RPMI8226 (cell line): ENCODE data around the gene HRH3.

Source experiments
- DNase-seq: peaks from one replicate; pipeline ENCODE4 v3.0.0-alpha.2; 2015

The HRH3 gene

DNA sequence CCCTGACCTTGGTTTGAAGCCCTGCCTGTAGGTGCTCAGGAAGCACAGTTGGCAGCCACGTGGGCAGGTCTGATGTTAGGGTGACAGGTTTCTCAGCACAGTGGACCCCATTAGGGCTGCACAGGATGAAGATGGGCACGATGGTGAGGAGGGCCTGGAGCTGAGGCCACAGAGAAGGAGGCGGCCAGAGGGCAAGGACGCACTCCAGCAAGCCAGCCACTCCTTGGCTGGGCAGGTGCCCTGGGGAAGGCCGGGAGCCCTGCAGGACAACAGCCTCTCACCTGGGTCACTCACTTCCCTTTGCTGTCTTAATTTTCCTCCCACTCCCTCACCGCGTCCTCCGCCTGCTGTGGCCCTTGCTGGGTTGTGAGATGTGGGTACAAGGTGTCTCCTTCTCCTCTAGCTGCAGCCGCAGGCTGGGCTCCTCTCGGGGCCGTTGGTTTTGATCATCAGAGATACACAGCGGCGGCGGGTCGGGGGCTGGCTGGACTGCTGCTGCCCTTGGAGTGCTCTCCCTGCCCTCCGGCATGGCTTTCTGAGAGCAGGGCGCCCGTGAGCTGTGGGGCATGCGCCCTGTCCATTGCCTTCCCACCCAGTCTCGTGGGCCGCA lies 23.9 kb upstream of the HRH3 start:
- DNase-seq: no peak

DNA sequence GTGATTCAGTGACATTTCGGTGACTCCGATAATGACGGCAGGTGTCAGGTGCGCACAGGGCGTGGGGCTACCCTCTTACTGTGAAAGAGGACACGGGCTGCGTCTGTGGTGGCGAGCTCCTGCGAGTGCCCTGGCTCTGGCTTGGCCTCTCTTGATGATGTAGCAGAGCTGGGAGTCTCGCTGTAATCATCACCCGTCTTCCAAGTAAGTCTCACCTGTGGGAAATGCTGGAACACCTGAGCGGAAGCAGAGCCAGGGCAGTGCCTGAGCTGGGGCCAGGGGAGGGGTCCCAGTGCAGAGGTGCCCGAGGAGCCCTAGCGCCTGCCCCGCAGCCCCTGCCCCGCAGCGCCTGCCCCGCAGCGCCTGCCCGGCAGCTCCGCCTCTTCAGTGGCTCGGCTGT lies 23.0 kb upstream of the HRH3 start:
- DNase-seq: no peak

DNA sequence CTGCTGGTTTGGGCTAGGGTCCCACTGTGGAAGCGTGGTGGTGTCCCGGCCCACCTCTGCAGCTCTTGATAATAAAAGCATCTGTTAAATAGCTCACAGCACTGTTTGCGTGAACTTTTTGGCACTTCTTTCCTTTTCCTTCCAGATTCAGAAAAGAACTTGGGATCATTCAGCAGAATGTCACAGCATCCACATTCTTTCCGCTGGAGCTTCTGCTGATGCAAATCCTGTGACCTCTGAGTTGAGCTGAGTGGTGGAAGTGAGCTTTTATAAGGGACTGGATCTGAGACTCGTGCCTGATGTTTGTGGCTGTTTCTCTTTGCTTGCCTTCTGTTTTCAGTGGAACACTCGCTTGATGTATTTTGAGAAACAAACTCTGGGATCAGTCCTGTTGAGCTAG lies 22.1 kb upstream of the HRH3 start:
- no peak for DNase-seq

DNA sequence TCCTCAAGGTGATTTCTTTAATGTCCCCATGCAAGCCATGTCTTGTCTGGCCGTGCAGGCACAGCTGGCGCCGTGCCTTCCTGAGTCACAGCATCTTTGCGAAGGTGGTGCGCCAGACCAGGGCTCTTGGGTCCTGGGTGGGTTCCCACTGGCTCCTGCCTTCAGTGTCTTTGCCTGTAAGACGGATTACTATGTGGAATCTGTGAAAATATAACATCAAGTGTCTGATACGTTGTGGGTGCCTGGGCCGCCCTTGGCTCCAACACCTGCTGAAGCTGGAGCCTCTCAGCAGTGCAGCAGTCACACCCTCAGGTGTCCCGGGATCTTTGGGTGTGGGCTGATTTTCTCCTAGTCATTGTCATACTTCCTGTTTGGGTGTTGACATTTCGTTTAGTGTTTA lies 21.4 kb upstream of the HRH3 start:
- DNase-seq: no peak

DNA sequence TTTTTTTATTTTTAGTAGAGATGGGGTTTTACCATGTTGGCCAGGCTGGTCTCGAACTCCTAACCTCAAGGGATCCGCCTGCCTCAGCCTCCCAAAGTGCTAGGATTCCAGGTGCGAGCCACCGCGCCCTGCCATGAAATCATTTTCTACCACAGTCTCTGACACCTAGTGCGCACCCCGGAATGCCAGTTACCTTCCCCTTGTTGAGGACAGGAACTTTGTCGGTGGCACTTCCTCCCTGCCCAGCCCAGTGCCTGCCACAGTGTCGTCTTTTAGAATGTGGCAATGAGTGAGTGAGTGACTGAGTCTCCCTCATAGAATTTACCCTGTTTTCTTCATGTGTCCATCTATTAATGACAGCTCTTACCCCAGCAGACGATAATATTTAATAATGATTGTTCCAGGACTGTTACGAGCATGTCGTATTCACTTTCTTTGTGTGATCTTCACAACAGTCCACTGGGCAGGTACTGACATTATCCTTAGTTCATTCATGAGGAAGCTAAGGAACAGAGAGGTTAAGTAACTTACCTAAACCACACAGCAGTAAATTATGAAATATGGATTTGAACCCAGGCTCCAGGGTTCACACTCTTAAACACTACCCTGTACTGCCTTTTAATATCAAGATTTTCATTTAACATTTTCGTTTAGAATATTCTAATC lies 20.1 kb upstream of the HRH3 start:
- no peak for DNase-seq

DNA sequence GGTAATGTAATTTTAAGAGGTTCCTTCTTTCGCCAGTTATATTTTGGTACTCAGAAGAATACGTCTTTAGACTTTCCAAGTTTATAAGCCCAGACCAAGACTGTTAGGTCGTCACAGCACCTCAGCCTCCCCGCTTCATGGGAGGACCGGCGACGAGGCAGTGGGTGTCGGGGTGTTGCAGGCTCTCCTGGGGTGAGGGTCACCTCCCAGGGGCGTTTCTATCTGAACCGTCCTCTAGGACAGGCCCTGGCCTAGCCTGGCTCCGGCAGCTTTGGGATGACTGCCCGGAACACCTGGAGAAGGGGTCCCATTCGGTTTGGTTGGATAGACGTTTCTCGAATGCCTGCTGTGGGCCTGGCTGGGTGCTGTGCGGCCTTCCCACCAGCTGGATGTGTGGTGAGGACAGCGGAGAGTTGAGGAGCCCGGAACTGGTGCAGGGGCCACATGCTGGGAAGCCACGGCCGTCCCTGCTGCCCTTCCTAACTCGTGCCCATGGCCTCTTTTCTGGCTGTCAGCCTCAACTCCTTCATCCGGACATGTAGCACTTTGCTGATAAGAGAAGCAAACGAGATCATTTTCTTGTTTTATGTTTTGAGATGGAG lies 19.3 kb upstream of the HRH3 start:
- DNase-seq: no peak

DNA sequence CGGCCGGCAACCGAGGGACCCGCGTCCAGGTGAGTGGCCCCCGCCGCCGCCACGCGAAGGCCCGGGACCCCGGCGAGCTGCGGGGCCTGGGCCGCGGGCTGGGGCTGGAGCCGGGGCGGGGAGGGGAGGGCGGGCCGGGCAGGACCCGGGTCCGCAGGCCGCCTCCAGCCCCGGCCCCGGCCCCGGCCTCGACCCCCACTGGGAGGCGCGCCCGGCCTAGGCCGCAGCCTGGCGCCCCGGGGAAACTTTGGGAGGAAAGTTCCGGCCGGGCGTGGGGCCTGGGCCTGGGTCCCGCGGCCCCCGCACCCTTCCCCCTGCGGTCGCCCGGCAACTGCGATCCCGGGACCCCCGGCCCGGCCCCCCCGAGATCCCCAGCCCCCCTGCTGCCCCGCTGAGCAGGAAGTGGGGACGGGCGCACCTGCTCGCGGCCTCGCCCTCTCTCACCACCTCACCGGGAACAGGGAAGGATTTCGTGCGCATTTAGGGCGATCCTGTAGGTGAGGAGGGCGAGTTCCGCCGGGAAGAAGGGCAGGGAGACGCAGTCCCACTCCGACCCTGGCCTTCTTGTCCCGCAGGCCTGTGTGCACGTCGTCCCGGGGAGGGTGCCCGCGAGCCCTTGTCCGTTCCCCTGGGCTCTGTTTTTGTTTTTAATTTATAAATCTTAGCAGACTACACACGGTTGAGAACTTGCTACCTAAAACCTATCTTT lies 18.6 kb upstream of the HRH3 start:
- no peak for DNase-seq

DNA sequence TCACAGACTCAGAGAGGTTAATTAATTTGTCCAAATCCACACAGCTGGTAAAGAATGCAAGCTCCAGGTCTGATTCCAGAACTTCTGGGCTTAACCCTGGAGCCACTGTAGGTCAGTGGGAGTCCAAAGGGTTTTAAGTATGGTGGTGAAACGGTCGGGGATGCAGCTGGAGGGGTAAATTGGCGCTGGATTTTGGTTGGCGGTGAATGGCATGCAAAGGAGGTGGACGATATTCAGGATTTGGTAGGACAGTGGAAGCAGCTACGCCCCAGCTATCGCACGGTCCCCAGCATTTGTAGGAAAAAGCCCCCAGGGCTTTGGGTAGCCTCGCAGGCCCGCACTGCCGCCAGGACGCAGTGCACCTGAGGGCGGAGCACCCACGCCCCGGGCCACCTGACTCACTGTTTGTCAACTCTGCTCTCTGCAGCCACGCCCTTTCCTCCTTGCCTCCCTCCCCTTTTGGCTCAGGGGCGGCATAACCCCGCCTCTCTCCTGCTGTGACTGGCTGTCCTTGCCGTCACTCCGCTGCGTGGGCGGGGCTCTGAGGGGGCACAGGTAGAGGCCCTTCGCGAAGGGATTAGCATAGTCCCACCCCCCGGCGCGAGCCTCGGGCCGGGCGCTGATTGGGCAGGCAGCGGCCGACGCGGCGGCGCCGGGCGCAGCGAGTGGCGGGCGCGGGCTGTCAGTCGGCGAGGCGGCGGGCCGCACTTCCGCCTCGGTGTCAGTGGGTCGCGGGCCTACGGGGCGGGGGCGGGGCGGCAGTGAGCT lies 17.9 kb upstream of the HRH3 start, which contains the start of gene OSBPL2:
Gene OSBPL2 (plus strand): TSS at position 721 of the 768 bp plus-strand sequence. CDS start 17,664 bp downstream, outside the sequence.
- peak; percentile 98 for DNase-seq

DNA sequence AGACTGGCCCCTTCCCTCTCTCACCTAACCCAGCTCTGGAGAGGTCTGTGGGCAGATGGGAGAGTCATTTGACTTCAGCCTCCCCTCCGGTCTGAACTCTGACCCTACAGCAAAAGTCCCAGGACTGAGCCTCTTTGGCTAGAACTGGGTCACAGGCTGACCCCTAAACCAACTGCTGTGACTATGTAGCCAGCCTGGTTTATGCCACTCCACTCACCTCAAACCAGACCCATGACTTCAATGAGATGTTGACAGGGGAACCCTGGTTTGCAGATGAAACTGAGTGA lies 17.4 kb upstream of the HRH3 start:
- DNase-seq: no peak

DNA sequence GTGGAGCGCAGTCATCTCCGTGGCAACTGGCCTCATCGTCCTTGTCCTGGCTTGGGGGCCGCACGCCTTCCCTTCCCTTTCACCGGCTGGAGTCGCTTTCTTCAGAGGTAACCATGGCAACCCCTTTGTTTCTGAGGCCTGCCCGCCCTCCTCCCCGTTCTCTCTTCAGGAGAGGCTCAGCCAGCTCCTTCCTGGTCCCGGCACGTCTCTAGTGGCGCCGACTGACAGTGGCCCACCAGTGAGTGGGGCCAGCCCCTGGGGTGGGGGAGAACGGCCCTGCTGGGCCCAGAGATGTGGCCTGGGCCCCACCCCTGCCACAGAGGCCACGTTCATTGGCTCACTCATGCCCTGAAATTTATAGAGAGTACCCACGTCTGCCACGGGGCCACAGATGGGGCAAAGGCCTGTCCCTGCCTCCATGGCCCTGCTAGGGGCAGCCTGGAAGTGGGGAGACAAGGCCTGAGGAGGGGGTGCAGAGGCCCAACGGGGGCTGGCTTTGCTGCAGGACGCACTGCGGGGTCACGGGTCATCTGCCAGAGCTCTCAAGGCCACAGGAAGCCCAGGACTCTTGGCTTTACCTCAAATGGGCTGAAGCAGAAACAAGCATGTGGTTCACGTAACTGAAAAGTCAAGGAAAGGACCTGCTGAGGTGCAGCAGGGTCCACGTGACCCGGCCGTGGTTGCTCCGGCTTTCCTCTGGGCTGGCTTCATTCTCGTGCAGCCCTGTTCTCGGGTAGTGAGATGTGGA lies 16.9 kb upstream of the HRH3 start:
- no peak for DNase-seq

DNA sequence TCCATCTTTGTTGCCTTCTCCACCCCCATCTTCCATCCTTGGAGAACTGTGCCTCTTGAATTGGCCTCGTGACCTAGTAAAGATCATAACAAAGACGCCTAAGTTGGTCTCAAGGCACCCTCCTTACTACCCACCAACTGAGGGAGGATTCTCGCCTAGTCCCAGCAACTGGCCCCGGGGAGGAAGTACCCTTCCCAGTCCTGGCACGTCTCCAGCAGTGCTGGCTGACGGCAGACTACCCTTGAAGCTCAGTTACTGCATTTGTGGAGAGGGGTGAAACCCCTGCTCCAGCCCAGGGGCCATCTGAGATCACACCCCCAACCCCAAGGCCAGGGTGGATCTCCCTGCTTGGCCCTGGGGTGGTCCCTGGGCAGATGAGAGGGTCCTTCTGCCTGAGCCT lies 16.1 kb upstream of the HRH3 start:
- no peak for DNase-seq

DNA sequence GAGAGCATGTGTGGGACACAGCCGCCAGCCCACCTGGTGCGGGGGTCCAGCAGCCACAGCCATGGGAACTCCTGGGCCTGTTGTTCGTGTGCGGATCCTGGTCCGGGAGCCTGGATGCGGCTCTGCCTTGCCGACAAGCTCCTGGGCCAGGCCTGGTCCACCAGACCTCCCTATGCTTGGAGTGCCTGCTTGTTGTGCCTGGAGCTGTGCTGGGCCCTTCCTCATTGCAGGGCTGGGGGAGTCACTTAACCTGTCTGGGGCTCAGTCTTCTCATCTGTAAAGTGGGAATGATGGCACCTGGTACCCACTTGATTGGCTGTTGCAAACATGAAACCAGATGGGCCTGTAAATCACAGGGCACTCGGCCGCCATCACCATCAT lies 15.7 kb upstream of the HRH3 start:
- no peak for DNase-seq

DNA sequence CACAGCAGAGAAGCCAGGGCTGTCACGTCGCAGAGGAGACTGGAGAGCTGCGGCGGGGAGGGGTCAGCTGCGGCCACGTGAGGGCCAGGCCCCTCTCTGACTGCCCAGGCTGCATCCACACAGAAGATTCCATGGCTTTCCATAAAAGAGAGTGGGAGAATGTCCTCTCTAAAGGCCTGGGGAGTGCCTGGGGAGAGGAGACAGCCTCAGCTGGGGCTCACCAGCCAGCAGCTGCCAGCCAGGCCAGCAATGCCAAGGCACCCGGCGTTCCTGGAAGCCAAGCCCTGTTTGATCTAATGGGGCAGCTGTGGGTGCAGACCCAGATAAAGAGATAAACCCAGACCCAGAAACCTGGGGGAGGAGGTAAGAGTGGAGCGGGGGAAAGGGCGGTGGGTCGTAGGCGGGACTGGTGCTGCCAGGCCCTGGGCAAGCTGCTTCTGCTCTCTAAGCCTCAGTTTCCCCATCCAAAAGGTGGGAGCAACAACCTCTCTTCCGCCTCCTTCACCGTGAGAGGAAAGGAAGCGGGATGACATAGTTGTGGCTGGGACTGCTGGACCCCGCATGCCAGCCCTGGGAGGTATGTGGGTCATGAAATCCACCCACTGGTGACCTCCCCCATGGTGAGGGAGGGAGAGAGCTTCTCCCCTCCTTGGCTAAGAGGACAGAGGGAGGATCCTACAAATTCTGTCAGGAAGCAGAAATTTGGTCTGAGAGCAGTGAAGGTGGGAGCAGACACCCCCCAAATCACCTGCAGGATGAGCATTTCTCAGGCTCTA lies 15.1 kb upstream of the HRH3 start:
- DNase-seq: no peak

DNA sequence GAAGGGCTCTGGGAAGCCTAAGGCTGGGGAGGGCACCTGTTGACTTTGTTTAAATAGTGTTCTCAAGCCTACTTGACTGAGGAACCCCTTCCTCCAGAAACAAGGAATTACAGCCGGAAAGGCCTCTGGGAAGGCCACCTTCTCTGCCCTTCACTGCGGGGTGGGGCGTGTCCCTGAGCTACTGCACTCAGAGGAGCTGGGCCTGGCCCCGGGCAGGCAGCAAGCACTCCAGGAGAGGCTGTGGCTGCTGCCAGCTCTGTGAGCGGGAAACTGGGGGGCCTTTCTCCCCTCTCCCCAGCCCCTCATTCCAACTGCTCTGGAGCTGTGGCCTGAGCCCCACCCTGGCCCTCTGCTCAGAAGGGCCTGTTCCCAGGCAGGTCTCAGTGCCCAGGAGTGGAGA lies 14.3 kb upstream of the HRH3 start:
- no peak for DNase-seq

DNA sequence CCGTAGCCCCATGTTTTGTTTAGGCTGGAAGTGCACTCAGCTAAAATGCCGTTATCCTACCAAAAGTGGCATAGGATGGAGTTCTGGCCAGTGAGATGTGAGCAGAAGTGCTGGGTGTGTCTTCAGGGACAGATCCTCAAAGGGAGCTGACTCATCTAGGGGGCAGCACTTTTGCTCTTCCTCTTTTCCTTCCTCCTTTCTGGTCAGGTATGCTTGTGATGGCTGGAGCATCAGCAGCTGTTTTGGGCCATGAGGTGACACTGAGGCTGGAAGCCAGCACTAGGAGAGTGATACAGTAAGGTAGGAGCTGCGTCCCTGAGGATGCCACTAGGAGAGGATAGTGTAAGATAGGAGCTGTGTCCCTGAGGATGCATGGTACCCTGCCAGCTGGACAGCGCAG lies 13.6 kb upstream of the HRH3 start:
- DNase-seq: no peak

DNA sequence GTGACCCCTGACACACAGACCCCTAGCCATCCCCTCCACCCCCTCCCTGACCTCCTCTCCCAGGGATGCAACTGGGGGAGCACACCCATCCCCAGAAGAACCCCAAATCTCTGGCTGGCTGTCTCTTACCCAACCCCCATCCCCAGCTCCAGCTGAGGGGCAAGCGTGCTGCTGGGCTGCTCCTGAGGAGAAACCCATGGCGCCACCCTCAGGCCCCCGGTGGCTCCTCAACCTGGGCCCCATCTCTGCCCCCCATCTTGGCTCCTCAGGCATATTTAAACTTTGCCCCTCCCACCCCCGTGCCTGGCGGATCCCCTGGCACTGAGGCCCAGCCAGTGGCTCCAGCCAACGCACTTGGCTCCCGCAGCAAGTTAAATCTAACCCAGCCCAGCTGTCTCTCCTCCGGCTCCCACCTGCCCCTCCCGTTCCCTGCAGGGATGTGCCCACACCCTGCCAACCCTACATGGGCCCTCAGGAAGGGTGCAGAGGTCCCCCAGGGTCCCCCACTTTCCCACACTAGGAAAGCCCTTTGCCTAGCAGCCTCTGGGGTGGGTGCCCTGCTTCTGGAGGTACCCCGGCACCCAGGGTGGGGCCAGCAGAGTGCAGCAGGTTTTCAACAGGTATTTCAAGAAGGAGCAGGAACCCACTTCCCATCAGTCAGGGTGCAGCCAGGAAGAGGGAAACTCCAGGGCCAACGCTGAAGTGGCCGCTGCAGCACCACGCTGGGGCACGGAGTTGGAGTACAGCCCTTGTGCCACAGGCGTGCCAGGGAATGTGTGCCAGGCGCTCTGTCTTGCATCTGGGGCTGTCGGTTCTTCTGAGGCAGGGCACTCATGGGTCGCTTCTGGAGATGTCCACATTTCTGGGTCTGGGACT lies 12.9 kb upstream of the HRH3 start:
- no peak for DNase-seq

DNA sequence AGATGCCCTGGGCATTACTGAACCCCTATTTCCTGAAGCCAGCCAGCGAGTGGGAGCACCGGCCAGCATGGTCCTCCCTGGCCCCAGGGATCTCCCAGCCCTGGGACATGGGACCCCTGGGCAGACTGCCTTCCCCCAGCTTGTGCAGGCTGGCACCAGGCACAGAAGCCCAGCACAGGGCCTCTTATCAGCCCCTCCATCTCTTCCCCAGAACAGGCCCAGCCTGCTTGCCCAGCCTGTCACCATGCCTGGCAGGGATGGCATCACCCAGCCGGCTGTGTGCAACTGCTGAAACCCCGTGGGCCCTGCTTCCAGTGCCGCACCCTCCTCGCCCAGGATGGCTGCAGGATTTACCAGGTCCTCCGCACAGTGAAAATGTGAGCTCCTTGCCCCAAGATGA lies 12.1 kb upstream of the HRH3 start:
- DNase-seq: no peak

DNA sequence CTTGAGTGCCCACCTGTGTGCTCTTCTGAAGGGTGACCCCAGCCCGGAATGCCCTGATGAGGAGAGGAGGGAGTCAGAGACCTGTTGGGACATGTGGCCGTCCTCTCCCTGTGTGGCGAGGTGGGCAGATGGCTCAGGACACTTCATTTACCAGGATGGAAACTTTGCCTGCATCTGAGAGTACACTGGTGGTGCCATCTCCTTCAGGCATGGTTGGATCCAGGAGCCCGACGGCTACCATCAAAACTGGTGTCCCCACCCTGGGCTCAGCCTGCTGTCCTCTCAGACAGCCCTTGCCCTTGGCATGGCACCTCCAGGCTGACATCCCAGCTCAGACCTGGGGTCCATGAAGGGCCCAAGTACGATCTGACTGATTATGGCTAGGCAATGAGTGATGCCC lies 11.2 kb upstream of the HRH3 start:
- no peak for DNase-seq

DNA sequence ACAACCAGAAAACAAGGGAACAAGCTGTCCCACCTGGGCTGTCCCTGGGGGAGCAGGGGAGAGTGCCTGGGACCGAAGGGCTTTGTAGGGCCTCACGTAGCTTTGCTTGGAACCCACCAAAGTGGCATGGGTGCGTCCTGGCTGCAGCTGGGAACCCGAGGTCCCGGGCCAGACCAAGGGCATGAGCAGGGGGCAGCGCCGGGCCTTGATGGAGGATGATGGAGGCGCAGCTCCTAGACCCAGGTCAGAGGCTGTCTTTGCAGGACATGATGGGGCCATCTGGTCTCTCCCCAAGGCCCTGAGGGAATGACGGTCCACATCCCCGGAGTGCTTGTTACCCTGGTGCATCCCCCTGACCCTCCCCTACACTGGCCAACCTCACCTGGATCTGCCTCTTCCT lies 10.6 kb upstream of the HRH3 start:
- DNase-seq: no peak

DNA sequence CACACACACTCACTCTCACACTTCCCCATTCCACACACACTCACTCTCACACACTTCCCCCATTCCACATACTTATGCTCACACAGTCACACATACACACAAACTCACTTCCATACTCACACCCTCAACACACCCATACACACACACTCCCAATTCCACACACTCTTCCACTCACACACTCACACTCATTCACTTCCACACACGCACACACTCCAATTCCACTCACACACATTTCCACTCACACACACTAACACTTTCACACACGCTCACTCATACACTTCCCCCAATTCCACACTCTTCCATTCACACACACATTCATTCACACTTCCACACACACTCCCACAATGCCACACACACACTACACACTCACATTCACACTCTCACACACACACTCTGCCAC lies 10.2 kb upstream of the HRH3 start:
- no peak for DNase-seq

DNA sequence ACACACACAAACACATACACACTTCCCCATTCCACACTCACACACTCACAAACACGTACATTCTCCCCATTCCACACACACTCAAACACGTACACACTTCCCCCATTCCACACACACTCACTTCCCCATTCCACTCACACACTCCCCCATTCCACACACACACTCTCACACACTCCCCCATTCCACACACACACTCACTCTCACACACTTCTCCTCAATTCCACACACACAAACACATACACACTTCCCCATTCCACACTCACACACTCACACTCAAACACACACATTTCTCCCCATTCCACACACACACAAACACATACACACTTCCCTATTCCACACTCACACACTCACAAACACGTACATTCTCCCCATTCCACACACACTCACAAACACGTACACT lies 9.6 kb upstream of the HRH3 start:
- DNase-seq: no peak
